MCF 10A (cell line): Measurements from ENCODE around the gene ROPN1. TPM values are rescaled to one million over a fixed set of nuclear protein-coding genes. Genes with fewer than 3 reads are reported as not detected.

Experiments used
- BruUV-seq: library from RNA; stranded (reverse); fragments of 400-500 nt; replicated peaks from 2 replicates; lab custom pipeline; 2021; lab: Mats Ljungman, UMichigan
- CTCF ChIA-PET: fragments of 300-600 bp; sonication (Branson Sonifier 250); formaldehyde crosslinking; extraction: SDS; loops from one replicate; lab custom pipeline; 2021; ENCODE audit warnings: antibody characterized with exemption, inconsistent platforms; lab: Yijun Ruan, JAX
- POLR2A ChIA-PET: fragments of 300-600, 350-650 bp; sonication (Branson Sonifier 250); formaldehyde crosslinking; extraction: SDS; loops from one replicate; lab custom pipeline; 2020; ENCODE audit warnings: antibody characterized with exemption, inconsistent platforms; lab: Yijun Ruan, JAX
- DNase-seq: peaks from one replicate; pipeline ENCODE4 v3.0.0-alpha.2; 2018; ENCODE audit not compliant: unreplicated experiment
- H3K27ac Mint-ChIP-seq: one replicate; pipeline ENCODE4 v1.8.0; 2022; ENCODE audit warnings: mild to moderate bottlenecking, low read depth, mixed read lengths; ENCODE audit not compliant: unreplicated experiment
- H3K27me3 Mint-ChIP-seq: one replicate; pipeline ENCODE4 v1.8.0; 2022; ENCODE audit warnings: mixed read lengths; ENCODE audit not compliant: insufficient read depth, unreplicated experiment
- H3K36me3 Mint-ChIP-seq: one replicate; pipeline ENCODE4 v1.8.0; 2022; ENCODE audit warnings: mild to moderate bottlenecking, moderate library complexity, mixed read lengths; ENCODE audit not compliant: insufficient read depth, unreplicated experiment
- H3K4me1 Mint-ChIP-seq: one replicate; pipeline ENCODE4 v1.8.0; 2022; ENCODE audit warnings: mixed read lengths; ENCODE audit not compliant: insufficient read depth, unreplicated experiment
- H3K4me3 Mint-ChIP-seq: one replicate; pipeline ENCODE4 v1.8.0; 2022; ENCODE audit warnings: mild to moderate bottlenecking, moderate library complexity, mixed read lengths; ENCODE audit not compliant: unreplicated experiment
- H3K9me3 Mint-ChIP-seq: one replicate; pipeline ENCODE4 v1.8.0; 2022; ENCODE audit warnings: mixed read lengths; ENCODE audit not compliant: unreplicated experiment
- CTCF ChIP-seq: fragments of 200-600 bp; IDR thresholded peaks from one replicate; pipeline ENCODE4 v1.8.0; 2022; ENCODE audit warnings: antibody characterized with exemption, mild to moderate bottlenecking; ENCODE audit not compliant: unreplicated experiment
- intact Hi-C: fragments of 100-400 bp; cut with micrococcal nuclease; formaldehyde crosslinking; loops from 2 replicates; pipeline ENCODE4 v1.14.1; 2022
- total RNA-seq: library from RNA; stranded (reverse); gene quantifications from 2 replicates; pipeline ENCODE4 v1.2.3, GENCODE V29; 2022

Gene ROPN1
- total RNA-seq, 1 experiment from 2014 or later = not detected

- H3K27me3 Mint-ChIP-seq = no peaks in the 10 kb centered on the region
- peaks cover 34% of the 10 kb centered on the region for H3K36me3 Mint-ChIP-seq
- H3K4me3 Mint-ChIP-seq = no peak overlapping the region
- H3K4me1 Mint-ChIP-seq = no peaks in the 10 kb centered on the region
- no peak for TF ChIP-seq CTCF
- no TSS peak for BruUV-seq
- no peaks in the 10 kb centered on the region for H3K9me3 Mint-ChIP-seq
- intact Hi-C loops = no loop called here
- no peak overlapping the region for H3K27ac Mint-ChIP-seq
- ChIA-PET CTCF (interaction anchor here (0.5 to 0.6 kb wide), 3 partner anchors 29 to 51 kb away, joined by 3 to 4 read pairs (median 3); no protein-coding TSS in a partner anchor), POLR2A (interaction anchor here (1.6 kb wide), 1 partner anchor 11 kb away, joined by 4 read pairs; no protein-coding TSS in a partner anchor)
- DNase-seq = no peak
Measured at GRCh38 chr3:123935830-123936229, 56.1 kb downstream of the ROPN1 start.

GRCh38 chr3:123934250-123934649 is 57.7 kb downstream of the ROPN1 start:
- no peak for TF ChIP-seq CTCF
- H3K27me3 Mint-ChIP-seq = no peaks in the 10 kb centered on the region
- no peak overlapping the region for H3K27ac Mint-ChIP-seq
- CTCF ChIA-PET = no interaction called here
- peaks cover 38% of the 10 kb centered on the region for H3K36me3 Mint-ChIP-seq
- H3K9me3 Mint-ChIP-seq = no peaks in the 10 kb centered on the region
- intact Hi-C loops = no loop called here
- DNase-seq = no peak
- H3K4me1 Mint-ChIP-seq = no peaks in the 10 kb centered on the region
- POLR2A ChIA-PET = no interaction called here
- H3K4me3 Mint-ChIP-seq = no peak overlapping the region
- BruUV-seq = no TSS peak

GRCh38 chr3:123930445-123930844 is 61.5 kb downstream of the ROPN1 start:
- intact Hi-C loops = no loop called here
- CTCF ChIA-PET = no interaction called here
- H3K27me3 Mint-ChIP-seq = no peaks in the 10 kb centered on the region
- no TSS peak for BruUV-seq
- peaks cover 37% of the 10 kb centered on the region for H3K36me3 Mint-ChIP-seq
- POLR2A ChIA-PET = no interaction called here
- no peak for DNase-seq
- H3K4me3 Mint-ChIP-seq = no peak overlapping the region
- TF ChIP-seq CTCF = no peak
- H3K4me1 Mint-ChIP-seq = no peaks in the 10 kb centered on the region
- no peaks in the 10 kb centered on the region for H3K9me3 Mint-ChIP-seq
- no peak overlapping the region for H3K27ac Mint-ChIP-seq

- Mint-ChIP-seq H3K36me3 (peaks cover 38% of the 10 kb centered on the region), H3K4me3 (no peak overlapping the region), H3K27me3 (no peaks in the 10 kb centered on the region), H3K27ac (no peak overlapping the region), H3K4me1 (no peaks in the 10 kb centered on the region), H3K9me3 (no peaks in the 10 kb centered on the region)
- no peak for TF ChIP-seq CTCF
- POLR2A ChIA-PET = no interaction called here
- BruUV-seq = no TSS peak
- no peak for DNase-seq
- intact Hi-C loops = no loop called here
- CTCF ChIA-PET = no interaction called here
Measured at GRCh38 chr3:123929325-123929724, 62.6 kb downstream of the ROPN1 start.
